Endothelial cell of umbilical vein (primary cell): Measurements from ENCODE around the gene PPP1R9B. TPM values are rescaled to one million over a fixed set of nuclear protein-coding genes. Genes with fewer than 3 reads are reported as not detected.

Experiments used
- BruUV-seq: library from RNA; stranded (reverse); fragments of 400-500 nt; replicated peaks from 2 replicates; lab custom pipeline; 2021; lab: Mats Ljungman, UMichigan
- CTCF ChIA-PET: fragments of 300-600, 350-600 bp; sonication (Branson Sonifier 250); formaldehyde crosslinking; loops from one replicate; lab custom pipeline; 2021; ENCODE audit warnings: antibody characterized with exemption, inconsistent platforms; lab: Charles Lee
- POLR2A ChIA-PET: fragments of 300-600, 350-600 bp; sonication (Branson Sonifier 250); formaldehyde crosslinking; loops from one replicate; lab custom pipeline; 2021; ENCODE audit warnings: antibody characterized with exemption, inconsistent platforms; lab: Charles Lee
- DNase-seq: peaks from one replicate; pipeline ENCODE4 v3.0.0-alpha.2; 2011; ENCODE audit warnings: low read depth, low spot score
- FAIRE-seq: peaks from 2 replicates; lab custom pipeline; 2011; peaks lifted over from hg19 to GRCh38; lab: Jason Lieb, UNC
- H2AFZ ChIP-seq: 2 replicates; pipeline ENCODE4 v1.6.0; 2012; ENCODE audit warnings: low read depth, low read length, control low read depth, inconsistent platforms
- H3K27ac ChIP-seq: 2 replicates; pipeline ENCODE4 v1.5.1; 2011; ENCODE audit warnings: low read depth, mild to moderate bottlenecking, control low read depth, low read length, moderate library complexity; ENCODE audit not compliant: insufficient read depth
- H3K27me3 ChIP-seq, 2 experiments: 2 replicates each; pipeline versions ENCODE4 v1.6.0 to v1.6.1; 2011; ENCODE audit warnings: low read length in 2 of 2, mixed read lengths in 1 of 2; ENCODE audit not compliant: control insufficient read depth in 2 of 2, insufficient read depth in 2 of 2
- H3K36me3 ChIP-seq, 2 experiments: 2 replicates in 1 of 2; 3 replicates in 1 of 2; pipeline ENCODE4 v1.5.1; 2011; ENCODE audit warnings: low read length in 2 of 2, mild to moderate bottlenecking in 1 of 2, moderate library complexity in 1 of 2; ENCODE audit not compliant: control insufficient read depth in 2 of 2, insufficient read depth in 2 of 2; ENCODE audit errors: extremely low read depth in 1 of 2
- H3K4me1 ChIP-seq: 3 replicates; pipeline ENCODE4 v1.5.1; 2011; ENCODE audit warnings: mild to moderate bottlenecking, low read length; ENCODE audit not compliant: control insufficient read depth, insufficient read depth; ENCODE audit errors: extremely low read depth
- H3K4me2 ChIP-seq: 2 replicates; pipeline ENCODE4 v1.6.1; 2011; ENCODE audit warnings: low read length, control low read depth, mixed read lengths; ENCODE audit not compliant: insufficient read depth
- H3K4me3 ChIP-seq, 3 experiments: fragments of 200-600 bp in 1 of 3; sonication (generic), shearing (Covaris generic) in 1 of 3; replicated peaks in 1 of 3; 2 replicates each; pipeline ENCODE4 v1.5.1; 2011 to 2016; ENCODE audit warnings: control low read depth in 3 of 3, low read length in 3 of 3, mild to moderate bottlenecking in 2 of 3, inconsistent platforms in 1 of 3, low read depth in 1 of 3, moderate library complexity in 1 of 3; ENCODE audit not compliant: insufficient read depth in 1 of 3
- H3K79me2 ChIP-seq: 2 replicates; pipeline ENCODE4 v1.6.0; 2012; ENCODE audit warnings: low read length, inconsistent platforms; ENCODE audit not compliant: control insufficient read depth, insufficient read depth
- H3K9ac ChIP-seq: replicated peaks from 2 replicates; pipeline ENCODE3; 2011; ENCODE audit warnings: low read length, control low read depth; ENCODE audit not compliant: insufficient read depth; ENCODE audit errors: extremely low read depth
- H3K9me1 ChIP-seq: replicated peaks from 3 replicates; pipeline ENCODE4 v1.6.0; 2011; ENCODE audit warnings: mild to moderate bottlenecking, low read length; ENCODE audit not compliant: control insufficient read depth, insufficient read depth; ENCODE audit errors: extremely low read depth
- H3K9me3 ChIP-seq: replicated peaks from 2 replicates; pipeline ENCODE4 v1.5.1; 2012; ENCODE audit warnings: low read length, inconsistent platforms; ENCODE audit not compliant: control insufficient read depth, insufficient read depth
- H4K20me1 ChIP-seq: replicated peaks from 2 replicates; pipeline ENCODE3; 2011; ENCODE audit warnings: mild to moderate bottlenecking, low read length; ENCODE audit not compliant: control insufficient read depth, insufficient read depth; ENCODE audit errors: extremely low read depth
- CTCF ChIP-seq, 2 donors: IDR thresholded peaks; 1 replicate in 1 of 2; 2 replicates in 1 of 2; pipeline ENCODE4 v1.5.1; 2011; ENCODE audit warnings: low read length in 2 of 2, mild to moderate bottlenecking in 2 of 2, moderate library complexity in 2 of 2, control low read depth in 1 of 2, inconsistent platforms in 1 of 2, low read depth in 1 of 2; ENCODE audit not compliant: insufficient read depth in 1 of 2; ENCODE audit errors: extremely low read depth in 1 of 2
- EZH2 ChIP-seq: IDR thresholded peaks from 2 replicates; pipeline ENCODE4 v1.6.1; 2012; ENCODE audit warnings: borderline replicate concordance, low read depth, mild to moderate bottlenecking, moderate library complexity, low read length, inconsistent platforms; ENCODE audit not compliant: severe bottlenecking
- FOS ChIP-seq: IDR thresholded peaks from 2 replicates; pipeline ENCODE4 v1.6.1; 2011; ENCODE audit warnings: mild to moderate bottlenecking, low read length, moderate library complexity, borderline replicate concordance; ENCODE audit not compliant: insufficient read depth
- GATA2 ChIP-seq: IDR thresholded peaks from 2 replicates; pipeline ENCODE4 v1.7.0; 2011; ENCODE audit warnings: low read depth, mild to moderate bottlenecking, moderate library complexity, mixed read lengths, low read length; ENCODE audit not compliant: insufficient read length, insufficient read depth
- JUN ChIP-seq: IDR thresholded peaks from 2 replicates; pipeline ENCODE4 v1.6.1; 2011; ENCODE audit warnings: borderline replicate concordance, low read depth; ENCODE audit not compliant: insufficient read length, insufficient read depth
- MAX ChIP-seq: IDR thresholded peaks from 2 replicates; pipeline ENCODE4 v1.6.1; 2011; ENCODE audit not compliant: insufficient read depth, insufficient read length
- MYC ChIP-seq: IDR thresholded peaks from one replicate; pipeline ENCODE4 v1.6.1; 2011; ENCODE audit warnings: mild to moderate bottlenecking, low read depth, low read length
- POLR2A ChIP-seq: IDR thresholded peaks from 2 replicates; pipeline ENCODE4 v1.6.1; 2012; ENCODE audit warnings: low read depth, mild to moderate bottlenecking, control low read depth, low read length
- POLR2AphosphoS5 ChIP-seq: IDR thresholded peaks from 2 replicates; pipeline ENCODE4 v1.6.1; 2012; ENCODE audit warnings: low read depth, mild to moderate bottlenecking, control low read depth, low read length, moderate library complexity; ENCODE audit not compliant: insufficient read depth
- dilution Hi-C: fragments of 300-500 bp; cut with MboI; formaldehyde crosslinking; loops from one replicate; pipeline ENCODE4 v1.15.0; 2019; ENCODE audit warnings: low sequenced_read_pairs; ENCODE audit not compliant: extremely low pct_ligation_motif_present
- intact Hi-C: fragments of 100-400 bp; cut with micrococcal nuclease; formaldehyde crosslinking; loops from one replicate; pipeline ENCODE4 v1.10.0; 2022
- polyA plus RNA-seq, 4 experiments: library from polyadenylated mRNA; depleted of rRNA in 3 of 4; stranded (reverse) in 3 of 4; unstranded in 1 of 4; fragments of >200 nt; gene quantifications; 2 replicates each; pipeline versions ENCODE4 v1.2.1 to v1.2.3, GENCODE V29; 2011 to 2012; ENCODE audit warnings: missing spikeins in 1 of 4
- total RNA-seq: library from RNA; stranded (reverse); gene quantifications from 2 replicates; pipeline ENCODE4 v1.2.3, GENCODE V29; 2021

PPP1R9B gene
- total and polyA plus RNA-seq, 2 donors (not counting 3 experiments of a cell fraction or from before 2014, with no cell fraction given), result 20.1 to 60.2 TPM

GRCh38 chr17:50191359-50192143 is 41.1 kb upstream of the PPP1R9B start:
- H3K27ac ChIP-seq, result no peak overlapping the region
- H3K27me3 ChIP-seq, result no peaks in the 10 kb centered on the region
- H3K4me3 ChIP-seq, result no peak overlapping the region
- no peaks in the 10 kb centered on the region for H3K79me2 ChIP-seq
- DNase-seq (no peak), FAIRE-seq (no peak)
- H3K4me2 ChIP-seq, result no peak overlapping the region
- no peaks in the 10 kb centered on the region for H3K36me3 ChIP-seq
- ChIA-PET CTCF (interaction anchor here (1.0 to 1.1 kb wide), 2 partner anchors 13 to 22 kb away, joined by 3 to 4 read pairs; no protein-coding TSS in a partner anchor), POLR2A (no interaction called here)
- H3K4me1 ChIP-seq, result no peaks in the 10 kb centered on the region
- no peak for TF ChIP-seq EZH2
- TF ChIP-seq POLR2A, result no peak
- TF ChIP-seq CTCF (IDR thresholded peaks at IDR 0.05; ENCODE audit: extremely low read depth in 1 of 2, insufficient read depth in 1 of 2, low read depth in 1 of 2, low read length in 2 of 2), result no peak
- no peak for TF ChIP-seq JUN
- no peak for TF ChIP-seq FOS
- TF ChIP-seq GATA2, result no peak
- no peak for TF ChIP-seq POLR2AphosphoS5
- TF ChIP-seq MAX, result no peak
- TF ChIP-seq MYC, result no peak
- dilution Hi-C loops (no loop called here), intact Hi-C loops (loop anchor here (2.0 kb wide), 1 partner anchor 13 kb away; no protein-coding TSS in a partner anchor)
- H4K20me1 ChIP-seq, result no peaks in the 10 kb centered on the region
- no peaks in the 10 kb centered on the region for H3K9me1 ChIP-seq
- no peaks in the 10 kb centered on the region for H3K9me3 ChIP-seq
- H2AFZ ChIP-seq, result no peak overlapping the region
- BruUV-seq, result no TSS peak
- H3K9ac ChIP-seq, result no peak overlapping the region
